ENCODE results near the gene KIF13A.
A peak's percentile ranks its signal among the peaks of the same experiment; 100 is the strongest.
"Not testable (repeated sequence)": the region's sequence is repeated elsewhere in the genome, so short reads cannot be mapped to it uniquely, and the experiment has no call there.

The KIF13A gene

GRCh38 chr6:17986656-17987446 lies 584 bp downstream of the KIF13A start:
- peaks cover 5 to 39% (median 30%) of the 10 kb centered on the region in 11 experiments; a peak in 19 of 22 replicates for H4K20me1 ChIP-seq
- H3K36me3 ChIP-seq: peaks cover 0 to 20% (median 11%) of the 10 kb centered on the region in 11 experiments; a peak in 10 of 22 replicates
- no peak for TF ChIP-seq Cebpa-rat (IDR thresholded peaks at IDR 0.05)
- H3K27me3 ChIP-seq: peaks cover 0 to 27% (median 21%) of the 10 kb centered on the region in 11 experiments; a peak in 15 of 22 replicates
- peak overlapping the region; percentile 82 to 97 (median 87) for H3K4me2 ChIP-seq
- peak overlapping the region; percentile 80 to 95 (median 91) for H3K27ac ChIP-seq
- H3K9ac ChIP-seq: peak overlapping the region; percentile 86 to 95 (median 91)
- H3K4me1 ChIP-seq: peaks cover 21 to 68% (median 58%) of the 10 kb centered on the region in 10 experiments
- H3K9me3 ChIP-seq (replicated peaks in 1 of 11): no peaks in the 10 kb centered on the region
- peak overlapping the region; percentile 77 to 90 (median 85) for H3K4me3 ChIP-seq

GRCh38 chr6:17985934-17986655 lies 1.3 kb downstream of the KIF13A start:
- Histone ChIP-seq H3K36me3 (peaks cover 0 to 26% (median 17%) of the 10 kb centered on the region in 11 experiments; a peak in 11 of 22 replicates), H3K4me3 (peak overlapping the region; percentile 77 to 90 (median 85)), H3K4me1 (peaks cover 21 to 66% (median 51%) of the 10 kb centered on the region in 10 experiments), H3K9ac (peak overlapping the region; percentile 86 to 95 (median 91); a peak in 21 of 22 replicates), H3K27ac (peak overlapping the region in 10 of 11 experiments; percentile 87 to 95 (median 91); a peak in 14 of 22 replicates), H4K20me1 (peaks cover 5 to 43% (median 30%) of the 10 kb centered on the region in 11 experiments; a peak in 19 of 22 replicates), H3K9me3 (replicated peaks in 1 of 11) (no peaks in the 10 kb centered on the region), H3K4me2 (peak overlapping the region; percentile 82 to 97 (median 87)), H3K27me3 (peaks cover 0 to 27% (median 21%) of the 10 kb centered on the region in 11 experiments; a peak in 15 of 22 replicates)
- TF ChIP-seq Cebpa-rat (IDR thresholded peaks at IDR 0.05): no peak

GRCh38 chr6:17984812-17985670 lies 2.4 kb downstream of the KIF13A start:
- TF ChIP-seq Cebpa-rat (IDR thresholded peaks at IDR 0.05): no peak
- Histone ChIP-seq H3K27ac (no peak overlapping the region), H3K9ac (no peak overlapping the region), H4K20me1 (peaks cover 5 to 50% (median 30%) of the 10 kb centered on the region in 11 experiments; a peak in 19 of 22 replicates), H3K4me3 (peak overlapping the region in 3 of 10 experiments; percentile 83 to 90 (median 85); a peak in 2 of 20 replicates), H3K4me2 (peak overlapping the region in 10 of 11 experiments; percentile 1 to 97 (median 83); a peak in 16 of 22 replicates), H3K9me3 (replicated peaks in 1 of 11) (no peaks in the 10 kb centered on the region), H3K4me1 (peaks cover 21 to 62% (median 43%) of the 10 kb centered on the region in 10 experiments), H3K36me3 (peaks cover 0 to 29% (median 17%) of the 10 kb centered on the region in 11 experiments; a peak in 11 of 22 replicates), H3K27me3 (peaks cover 0 to 27% (median 21%) of the 10 kb centered on the region in 11 experiments; a peak in 15 of 22 replicates)

GRCh38 chr6:17984399-17984798 lies 3.0 kb downstream of the KIF13A start:
- Histone ChIP-seq H3K4me2 (peak overlapping the region in 10 of 11 experiments; percentile 1 to 97 (median 83); a peak in 15 of 22 replicates), H3K9ac (no peak overlapping the region), H3K27me3 (peaks cover 0 to 27% (median 21%) of the 10 kb centered on the region in 11 experiments; a peak in 15 of 22 replicates), H3K36me3 (peaks cover 0 to 30% (median 17%) of the 10 kb centered on the region in 11 experiments; a peak in 11 of 22 replicates), H4K20me1 (peaks cover 5 to 57% (median 30%) of the 10 kb centered on the region in 11 experiments; a peak in 19 of 22 replicates), H3K4me3 (no peak overlapping the region), H3K27ac (no peak overlapping the region), H3K9me3 (replicated peaks in 1 of 11) (no peaks in the 10 kb centered on the region), H3K4me1 (peaks cover 20 to 55% (median 39%) of the 10 kb centered on the region in 10 experiments)
- no peak for TF ChIP-seq Cebpa-rat (IDR thresholded peaks at IDR 0.05)

DNA sequence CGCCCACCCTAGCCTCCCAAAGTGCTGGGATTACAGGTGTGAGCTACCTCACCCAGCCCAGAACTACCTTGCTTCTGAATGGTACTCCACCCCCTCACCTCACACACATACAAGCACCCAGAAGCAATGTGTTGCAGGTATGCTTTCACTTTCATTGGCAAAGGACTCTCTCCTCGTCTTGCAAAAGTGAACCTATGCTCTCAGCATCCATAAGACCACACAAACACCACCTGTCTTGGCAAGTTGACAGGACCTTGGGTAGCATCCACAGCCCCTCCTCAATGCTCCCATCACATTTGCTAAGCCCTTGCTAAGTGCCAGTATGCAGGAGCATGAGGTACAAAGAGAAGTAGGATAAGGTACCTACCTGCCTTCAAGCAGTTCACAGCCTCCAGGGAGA lies 3.7 kb downstream of the KIF13A start:
- H3K4me2 ChIP-seq: peak overlapping the region in 6 of 11 experiments; percentile 82 to 97 (median 90); a peak in 10 of 22 replicates
- no peak overlapping the region for H3K4me3 ChIP-seq
- H3K4me1 ChIP-seq: peaks cover 13 to 48% (median 33%) of the 10 kb centered on the region in 10 experiments
- peaks cover 5 to 57% (median 32%) of the 10 kb centered on the region in 11 experiments; a peak in 19 of 22 replicates for H4K20me1 ChIP-seq
- H3K9ac ChIP-seq: no peak overlapping the region
- H3K27ac ChIP-seq: no peak overlapping the region
- TF ChIP-seq Cebpa-rat (IDR thresholded peaks at IDR 0.05): no peak
- H3K27me3 ChIP-seq: peaks cover 0 to 27% (median 21%) of the 10 kb centered on the region in 11 experiments; a peak in 15 of 22 replicates
- peaks cover 0 to 36% (median 17%) of the 10 kb centered on the region in 11 experiments; a peak in 11 of 22 replicates for H3K36me3 ChIP-seq
- no peaks in the 10 kb centered on the region for H3K9me3 ChIP-seq (replicated peaks in 1 of 11)

GRCh38 chr6:17980329-17980728 lies 7.1 kb downstream of the KIF13A start:
- H3K4me1 ChIP-seq: peaks cover 0 to 31% (median 18%) of the 10 kb centered on the region in 10 experiments; a peak in 16 of 20 replicates
- H4K20me1 ChIP-seq: peaks cover 0 to 44% (median 21%) of the 10 kb centered on the region in 11 experiments; a peak in 16 of 22 replicates
- no peak overlapping the region for H3K4me3 ChIP-seq
- no peak for TF ChIP-seq Cebpa-rat (IDR thresholded peaks at IDR 0.05)
- peaks cover 0 to 7% (median 3%) of the 10 kb centered on the region in 11 experiments; a peak in 6 of 22 replicates for H3K27me3 ChIP-seq
- H3K9me3 ChIP-seq (replicated peaks in 1 of 11): peaks cover 0 to 20% (median 12%) of the 10 kb centered on the region in 11 experiments; a peak in 13 of 22 replicates
- no peak overlapping the region for H3K27ac ChIP-seq
- no peak overlapping the region for H3K9ac ChIP-seq
- H3K36me3 ChIP-seq: peaks cover 0 to 58% (median 28%) of the 10 kb centered on the region in 11 experiments; a peak in 14 of 22 replicates
- H3K4me2 ChIP-seq: no peak overlapping the region

DNA sequence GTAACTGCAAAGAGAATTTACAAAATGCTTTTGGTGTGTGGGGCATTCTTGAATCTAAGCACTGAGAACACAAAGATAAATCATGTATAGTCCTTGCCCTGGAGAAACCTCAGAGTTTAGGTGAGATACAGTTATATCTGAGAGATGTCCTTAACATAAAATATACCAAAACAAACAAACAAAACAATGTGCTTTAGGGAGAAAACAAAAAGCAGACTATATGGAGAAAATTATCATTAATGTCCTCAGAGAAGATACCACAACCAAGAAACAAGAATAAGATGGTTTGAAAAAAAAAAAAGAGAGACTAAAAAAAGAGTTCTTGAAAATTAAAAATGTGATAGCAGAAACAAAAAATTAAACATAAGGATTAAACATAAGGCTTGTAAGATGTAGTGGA lies 8.0 kb downstream of the KIF13A start:
- Histone ChIP-seq H4K20me1 (peaks cover 0 to 39% (median 16%) of the 10 kb centered on the region in 11 experiments; a peak in 15 of 22 replicates), H3K36me3 (peaks cover 0 to 67% (median 29%) of the 10 kb centered on the region in 11 experiments; a peak in 14 of 22 replicates), H3K4me1 (peaks cover 0 to 22% (median 9%) of the 10 kb centered on the region in 10 experiments; a peak in 15 of 20 replicates), H3K4me3 (no peak overlapping the region), H3K4me2 (no peak overlapping the region), H3K27me3 (no peaks in the 10 kb centered on the region), H3K9ac (no peak overlapping the region), H3K9me3 (replicated peaks in 1 of 11) (peaks cover 0 to 21% (median 12%) of the 10 kb centered on the region in 11 experiments; a peak in 13 of 22 replicates), H3K27ac (no peak overlapping the region)
- no peak for TF ChIP-seq Cebpa-rat (IDR thresholded peaks at IDR 0.05)

- peaks cover 0 to 55% (median 24%) of the 10 kb centered on the region in 11 experiments; a peak in 17 of 22 replicates for H4K20me1 ChIP-seq
- H3K27ac ChIP-seq, H3K9ac ChIP-seq, H3K27me3 ChIP-seq, H3K4me3 ChIP-seq, H3K4me2 ChIP-seq: not testable (repeated sequence)
- peaks cover 0 to 48% (median 12%) of the 10 kb centered on the region in 11 experiments; a peak in 14 of 22 replicates for H3K36me3 ChIP-seq
- H3K9me3 ChIP-seq (replicated peaks in 1 of 11): peaks cover 0 to 21% (median 12%) of the 10 kb centered on the region in 11 experiments; a peak in 13 of 22 replicates
- peaks cover 12 to 34% (median 16%) of the 10 kb centered on the region in 10 experiments for H3K4me1 ChIP-seq
Observed at GRCh38 chr6:17976258-17976657, 11.2 kb downstream of the KIF13A start.
